AG09309 (cell line): ENCODE data around the gene PPM1B.

Experiments used
- DNase-seq: peaks from one replicate; pipeline ENCODE4 v3.0.0-alpha.2; 2010; ENCODE audit warnings: low read depth
- H3K4me3 ChIP-seq: 2 replicates; pipeline ENCODE4 v1.5.1; 2011; ENCODE audit warnings: mild to moderate bottlenecking, low read depth, low read length, moderate library complexity; ENCODE audit not compliant: control insufficient read depth
- TF ChIP-seq, protein P1 (sequence below): IDR thresholded peaks from 2 replicates; pipeline ENCODE4 v1.5.1; 2011; ENCODE audit warnings: mild to moderate bottlenecking, low read depth, low read length, inconsistent platforms; ENCODE audit not compliant: insufficient read depth, control insufficient read depth; ENCODE audit errors: missing control alignments

Gene PPM1B

GRCh38 chr2:44178950-44179349, 10.3 kb downstream of the PPM1B start:
- no peak overlapping the region for H3K4me3 ChIP-seq
- no peak for DNase-seq
- TF ChIP-seq, protein P1, sequence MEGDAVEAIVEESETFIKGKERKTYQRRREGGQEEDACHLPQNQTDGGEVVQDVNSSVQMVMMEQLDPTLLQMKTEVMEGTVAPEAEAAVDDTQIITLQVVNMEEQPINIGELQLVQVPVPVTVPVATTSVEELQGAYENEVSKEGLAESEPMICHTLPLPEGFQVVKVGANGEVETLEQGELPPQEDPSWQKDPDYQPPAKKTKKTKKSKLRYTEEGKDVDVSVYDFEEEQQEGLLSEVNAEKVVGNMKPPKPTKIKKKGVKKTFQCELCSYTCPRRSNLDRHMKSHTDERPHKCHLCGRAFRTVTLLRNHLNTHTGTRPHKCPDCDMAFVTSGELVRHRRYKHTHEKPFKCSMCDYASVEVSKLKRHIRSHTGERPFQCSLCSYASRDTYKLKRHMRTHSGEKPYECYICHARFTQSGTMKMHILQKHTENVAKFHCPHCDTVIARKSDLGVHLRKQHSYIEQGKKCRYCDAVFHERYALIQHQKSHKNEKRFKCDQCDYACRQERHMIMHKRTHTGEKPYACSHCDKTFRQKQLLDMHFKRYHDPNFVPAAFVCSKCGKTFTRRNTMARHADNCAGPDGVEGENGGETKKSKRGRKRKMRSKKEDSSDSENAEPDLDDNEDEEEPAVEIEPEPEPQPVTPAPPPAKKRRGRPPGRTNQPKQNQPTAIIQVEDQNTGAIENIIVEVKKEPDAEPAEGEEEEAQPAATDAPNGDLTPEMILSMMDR, result no peak

GRCh38 chr2:44181648-44182047, 13.0 kb downstream of the PPM1B start:
- no peak overlapping the region for H3K4me3 ChIP-seq
- DNase-seq, result no peak
- TF ChIP-seq, protein P1, result no peak

- no peak overlapping the region for H3K4me3 ChIP-seq
- no peak for DNase-seq
- TF ChIP-seq, protein P1, result no peak
These were observed 15.4 kb downstream of the PPM1B start for GRCh38 chr2:44184106-44184505.

- TF ChIP-seq, protein P1, result no peak
- no peak overlapping the region for H3K4me3 ChIP-seq
- no peak for DNase-seq
These were observed 18.1 kb downstream of the PPM1B start for GRCh38 chr2:44186810-44187209.

DNA sequence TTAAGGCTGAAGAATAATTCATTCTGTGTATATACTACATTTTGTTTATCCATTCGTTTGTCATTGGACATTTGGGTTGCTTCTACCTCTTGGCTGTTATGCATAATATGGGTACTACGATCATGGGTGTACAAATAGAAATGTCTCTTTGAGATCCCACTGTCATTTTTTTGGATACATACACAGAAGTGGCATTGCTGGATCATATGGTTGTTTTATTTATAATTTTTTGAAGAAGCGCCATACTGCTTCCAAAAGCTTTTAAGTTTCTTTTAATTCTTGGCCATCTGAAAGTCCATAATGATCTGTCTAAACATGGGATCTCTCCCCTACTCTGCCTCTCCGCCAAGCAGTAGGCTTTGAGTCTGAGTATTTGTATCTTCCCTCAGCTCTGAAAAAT, 18.6 kb downstream of the PPM1B start:
- H3K4me3 ChIP-seq, result no peak overlapping the region
- TF ChIP-seq, protein P1, result no peak
- no peak for DNase-seq

DNA sequence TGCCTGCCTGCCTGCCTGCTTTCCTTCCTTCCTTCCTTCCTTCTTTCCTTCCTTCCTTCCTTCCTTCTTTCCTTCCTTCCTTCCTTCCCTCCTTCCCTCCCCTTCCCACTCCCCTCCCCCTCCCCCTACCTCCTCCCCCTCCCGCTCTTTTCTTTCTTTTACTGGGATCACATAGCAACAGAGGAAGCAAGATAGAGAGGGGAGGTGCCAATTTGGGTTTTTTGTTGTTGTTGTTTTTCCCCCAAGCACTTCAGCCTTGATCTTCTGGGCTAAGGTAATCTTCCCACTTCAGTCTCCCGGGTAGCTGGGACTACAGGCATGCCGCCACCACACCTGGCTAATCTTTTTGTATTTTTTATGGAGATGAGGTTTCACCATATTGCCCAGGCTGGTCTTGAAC, 20.0 kb downstream of the PPM1B start:
- TF ChIP-seq, protein P1, result no peak
- DNase-seq, result no peak
- no peak overlapping the region for H3K4me3 ChIP-seq

DNA sequence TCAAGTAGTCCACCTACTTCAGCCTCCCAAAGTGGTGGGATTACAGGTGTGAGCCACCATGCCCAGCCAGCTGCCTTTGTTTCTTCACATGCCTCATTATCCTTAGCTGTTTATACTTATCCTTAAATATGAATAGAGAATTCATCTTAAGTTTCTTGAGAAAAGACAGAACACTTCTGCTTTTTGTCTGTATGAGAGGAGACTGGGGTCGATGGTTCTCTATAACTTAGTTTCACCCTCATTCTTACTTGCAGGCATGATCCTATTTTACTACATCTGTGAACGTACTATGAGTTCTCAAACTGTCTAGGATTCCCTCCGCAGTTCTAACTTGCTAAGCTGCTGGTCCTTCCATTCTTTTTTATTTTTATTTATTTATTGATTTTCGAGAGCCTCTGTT, 20.4 kb downstream of the PPM1B start:
- no peak overlapping the region for H3K4me3 ChIP-seq
- no peak for DNase-seq
- TF ChIP-seq, protein P1, result no peak
